Activated T-cell treated with anti-CD3 and anti-CD28 coated beads, Interleukin-2, amount 50 U/mL, for 4 hours (primary cell): Measurements from ENCODE around the gene EZH1. TPM values are rescaled to one million over a fixed set of nuclear protein-coding genes. Genes with fewer than 3 reads are reported as not detected.

Experiments
- ATAC-seq, 2 donors: fragments of 200-7000 bp; cut with Tn5 transposase; one replicate each; pipeline ENCODE4 v1.10.0; 2021
- DNase-seq: peaks from one replicate; pipeline ENCODE4 v3.0.0-alpha.2; 2020
- H3K27me3 Mint-ChIP-seq: one replicate; pipeline ENCODE4 v1.8.0; 2021; ENCODE audit warnings: low read depth, mixed read lengths
- H3K36me3 Mint-ChIP-seq: one replicate; pipeline ENCODE4 v1.8.0; 2022; ENCODE audit warnings: mixed read lengths; ENCODE audit not compliant: insufficient read depth
- H3K4me1 Mint-ChIP-seq: one replicate; pipeline ENCODE4 v1.8.0; 2021; ENCODE audit warnings: low read depth, mixed read lengths
- H3K4me3 Mint-ChIP-seq: one replicate; pipeline ENCODE4 v1.8.0; 2021; ENCODE audit warnings: mild to moderate bottlenecking, moderate library complexity, mixed read lengths
- H3K9me3 Mint-ChIP-seq: one replicate; pipeline ENCODE4 v1.8.0; 2021; ENCODE audit warnings: mixed read lengths
- total RNA-seq, 3 donors: library from RNA; stranded (reverse); gene quantifications; one replicate each; pipeline ENCODE4 v1.2.1, GENCODE V29; 2021

The EZH1 gene
- 10 to 100 TPM; 22.2 to 26.5 (median 22.6) TPM for total RNA-seq

DNA sequence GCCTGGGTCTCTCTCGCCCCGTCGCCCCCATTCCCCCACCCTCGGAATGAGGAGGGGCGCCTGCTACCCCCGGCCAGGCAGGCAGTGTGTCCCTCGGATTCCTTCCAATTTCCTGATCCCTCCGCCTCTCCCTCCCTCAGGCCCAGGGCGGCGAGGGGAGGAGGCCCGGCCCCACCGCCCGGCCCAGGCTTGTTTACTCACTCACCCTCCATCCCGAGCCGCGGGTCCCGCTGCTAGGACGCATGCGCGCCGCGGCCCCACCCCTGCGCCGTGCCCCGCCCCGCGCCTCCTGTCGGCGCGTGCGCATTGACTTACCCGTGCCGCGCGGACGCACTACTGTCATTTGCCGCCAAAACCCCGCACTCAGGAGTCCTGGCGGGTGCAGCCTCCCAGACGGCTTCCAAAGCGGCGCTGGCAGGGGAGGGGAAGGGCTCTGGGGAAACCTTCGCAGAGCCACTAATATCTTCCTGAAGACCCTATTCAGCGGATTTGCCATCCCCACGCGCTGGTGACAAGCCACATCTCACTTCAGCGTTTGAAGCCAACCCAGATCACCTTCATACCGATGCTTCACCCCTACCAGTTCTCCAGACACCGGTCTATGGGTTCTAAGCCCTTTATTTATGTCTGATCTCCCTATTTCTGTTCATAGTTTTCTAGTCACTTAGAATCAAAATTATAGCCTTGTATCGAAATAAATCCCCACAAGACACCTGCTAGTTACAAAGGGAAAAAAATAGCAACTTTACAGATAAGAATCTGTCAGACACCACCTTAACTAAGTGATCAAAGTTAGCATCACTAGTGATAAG lies at the start of gene EZH1:
Gene EZH1, minus strand, starts transcription at position 235 of the 812 bp plus-strand sequence. CDS start 16,099 bp downstream, outside the sequence.
- DNase-seq (peak; percentile 88), ATAC-seq (peak; percentile 89 to 91)
- no peaks in the 10 kb centered on the region for H3K36me3 Mint-ChIP-seq
- no peaks in the 10 kb centered on the region for H3K9me3 Mint-ChIP-seq
- H3K4me3 Mint-ChIP-seq, result peak within 1 kb of the TSS; percentile 91
- peaks cover 6% of the 10 kb centered on the region for H3K27me3 Mint-ChIP-seq
- H3K4me1 Mint-ChIP-seq, result peaks cover 23% of the 10 kb centered on the region

DNA sequence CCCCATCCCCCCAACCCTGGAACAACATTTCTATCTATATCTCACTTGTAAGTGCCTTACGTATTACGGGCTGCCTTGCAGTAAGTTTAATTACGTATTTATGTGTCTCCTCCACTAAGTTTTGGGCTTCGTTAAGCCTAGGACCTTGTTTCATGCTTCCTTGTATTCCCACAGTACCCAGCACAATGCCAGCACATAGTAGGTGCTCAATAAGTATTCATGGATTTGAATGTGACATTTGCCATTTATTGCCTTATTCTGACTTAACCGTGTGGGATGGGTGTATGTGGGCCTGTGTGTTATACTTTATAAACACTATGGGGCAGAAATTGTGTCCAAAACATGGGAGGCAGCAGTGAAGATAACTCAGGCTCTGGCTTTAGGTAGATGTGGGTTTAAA lies 47.7 kb upstream of the EZH1 start:
- Mint-ChIP-seq H3K4me3 (no peak overlapping the region), H3K27me3 (peaks cover 17% of the 10 kb centered on the region), H3K4me1 (peaks cover 10% of the 10 kb centered on the region), H3K9me3 (no peaks in the 10 kb centered on the region), H3K36me3 (peaks cover 3% of the 10 kb centered on the region)
- DNase-seq, result no peak
- no peak for ATAC-seq

GRCh38 chr17:42791948-42792347 lies 47.1 kb upstream of the EZH1 start:
- H3K4me3 Mint-ChIP-seq, result no peak overlapping the region
- H3K36me3 Mint-ChIP-seq, result peaks cover 3% of the 10 kb centered on the region

GRCh38 chr17:42787266-42787665 lies 42.4 kb upstream of the EZH1 start:
- ATAC-seq (no peak), DNase-seq (no peak)
- Mint-ChIP-seq H3K9me3 (no peaks in the 10 kb centered on the region), H3K27me3 (peaks cover 65% of the 10 kb centered on the region), H3K36me3 (no peaks in the 10 kb centered on the region), H3K4me1 (peaks cover 20% of the 10 kb centered on the region), H3K4me3 (no peak overlapping the region)

More at GRCh38 chr17:42791948-42792347, 47.1 kb upstream of the EZH1 start:
- no peaks in the 10 kb centered on the region for H3K9me3 Mint-ChIP-seq
- DNase-seq, result no peak
- H3K27me3 Mint-ChIP-seq, result peaks cover 21% of the 10 kb centered on the region
- peaks cover 5% of the 10 kb centered on the region for H3K4me1 Mint-ChIP-seq
- no peak for ATAC-seq

DNA sequence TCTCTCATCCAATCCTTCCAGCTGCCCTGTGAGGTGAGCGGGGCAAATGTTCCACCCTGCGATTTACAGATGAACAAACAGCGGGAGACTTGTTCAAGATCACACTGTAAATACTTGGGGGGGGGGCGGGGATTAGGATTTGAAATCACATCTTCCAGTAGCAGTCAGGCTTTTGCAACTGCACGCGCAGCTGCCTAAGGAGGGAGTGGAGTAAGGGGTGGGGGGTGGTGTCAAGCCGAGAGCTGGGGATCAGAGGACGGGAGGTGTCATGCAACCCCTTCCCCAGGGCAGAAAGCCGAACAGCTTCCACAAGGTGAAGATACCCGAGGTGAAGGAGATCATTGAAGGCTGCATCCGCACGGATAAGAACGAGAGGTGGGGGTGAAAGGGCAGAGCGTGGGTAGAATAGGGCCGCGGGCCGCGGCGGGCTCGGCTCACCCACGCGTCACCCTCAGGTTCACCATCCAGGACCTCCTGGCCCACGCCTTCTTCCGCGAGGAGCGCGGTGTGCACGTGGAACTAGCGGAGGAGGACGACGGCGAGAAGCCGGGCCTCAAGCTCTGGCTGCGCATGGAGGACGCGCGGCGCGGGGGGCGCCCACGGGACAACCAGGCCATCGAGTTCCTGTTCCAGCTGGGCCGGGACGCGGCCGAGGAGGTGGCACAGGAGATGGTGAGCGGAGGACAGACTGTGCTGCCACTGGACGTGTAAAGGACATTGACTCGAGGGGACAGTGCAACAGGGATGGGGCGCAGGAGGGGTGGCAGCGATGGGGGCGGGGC lies 40.2 kb upstream of the EZH1 start:
- peak; percentile 18 for DNase-seq
- H3K36me3 Mint-ChIP-seq, result no peaks in the 10 kb centered on the region
- peak; percentile 18 to 41 for ATAC-seq
- peaks cover 67% of the 10 kb centered on the region for H3K27me3 Mint-ChIP-seq
- peaks cover 24% of the 10 kb centered on the region for H3K4me1 Mint-ChIP-seq
- no peaks in the 10 kb centered on the region for H3K9me3 Mint-ChIP-seq
- no peak overlapping the region for H3K4me3 Mint-ChIP-seq

DNA sequence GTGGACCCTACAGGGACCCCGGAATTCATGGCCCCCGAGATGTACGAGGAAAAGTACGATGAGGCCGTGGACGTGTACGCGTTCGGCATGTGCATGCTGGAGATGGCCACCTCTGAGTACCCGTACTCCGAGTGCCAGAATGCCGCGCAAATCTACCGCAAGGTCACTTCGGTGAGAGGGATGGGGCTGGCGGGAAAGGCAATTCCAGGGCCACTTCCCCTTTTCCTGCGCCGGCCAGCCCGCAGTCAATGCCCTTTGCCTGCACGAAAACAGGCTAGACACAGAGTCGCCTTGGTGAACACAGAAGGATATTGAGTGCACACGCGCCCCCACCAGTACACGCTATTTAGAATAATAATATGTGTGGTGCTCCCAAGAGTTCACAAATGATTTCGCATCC lies 39.6 kb upstream of the EZH1 start:
- Mint-ChIP-seq H3K9me3 (no peaks in the 10 kb centered on the region), H3K36me3 (peaks cover 4% of the 10 kb centered on the region), H3K4me1 (peaks cover 24% of the 10 kb centered on the region), H3K4me3 (no peak overlapping the region), H3K27me3 (peaks cover 69% of the 10 kb centered on the region)
- DNase-seq (no peak), ATAC-seq (no peak)

DNA sequence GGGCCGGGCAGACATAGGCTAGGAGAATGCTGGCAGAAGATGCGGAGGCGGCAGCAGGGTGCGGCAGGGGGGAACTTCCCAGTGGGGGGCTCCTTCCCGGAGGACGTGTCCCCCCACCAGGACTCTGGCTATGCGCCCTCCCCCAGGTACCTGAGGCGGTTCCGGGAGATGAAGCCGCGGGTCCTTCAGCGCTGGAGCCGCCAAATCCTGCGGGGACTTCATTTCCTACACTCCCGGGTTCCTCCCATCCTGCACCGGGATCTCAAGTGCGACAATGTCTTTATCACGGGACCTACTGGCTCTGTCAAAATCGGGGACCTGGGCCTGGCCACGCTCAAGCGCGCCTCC lies 38.9 kb upstream of the EZH1 start:
- H3K27me3 Mint-ChIP-seq, result peaks cover 70% of the 10 kb centered on the region
- H3K36me3 Mint-ChIP-seq, result peaks cover 11% of the 10 kb centered on the region
- H3K9me3 Mint-ChIP-seq, result no peaks in the 10 kb centered on the region
- ATAC-seq, result no peak
- H3K4me3 Mint-ChIP-seq, result no peak overlapping the region
- peaks cover 24% of the 10 kb centered on the region for H3K4me1 Mint-ChIP-seq
- DNase-seq, result no peak

DNA sequence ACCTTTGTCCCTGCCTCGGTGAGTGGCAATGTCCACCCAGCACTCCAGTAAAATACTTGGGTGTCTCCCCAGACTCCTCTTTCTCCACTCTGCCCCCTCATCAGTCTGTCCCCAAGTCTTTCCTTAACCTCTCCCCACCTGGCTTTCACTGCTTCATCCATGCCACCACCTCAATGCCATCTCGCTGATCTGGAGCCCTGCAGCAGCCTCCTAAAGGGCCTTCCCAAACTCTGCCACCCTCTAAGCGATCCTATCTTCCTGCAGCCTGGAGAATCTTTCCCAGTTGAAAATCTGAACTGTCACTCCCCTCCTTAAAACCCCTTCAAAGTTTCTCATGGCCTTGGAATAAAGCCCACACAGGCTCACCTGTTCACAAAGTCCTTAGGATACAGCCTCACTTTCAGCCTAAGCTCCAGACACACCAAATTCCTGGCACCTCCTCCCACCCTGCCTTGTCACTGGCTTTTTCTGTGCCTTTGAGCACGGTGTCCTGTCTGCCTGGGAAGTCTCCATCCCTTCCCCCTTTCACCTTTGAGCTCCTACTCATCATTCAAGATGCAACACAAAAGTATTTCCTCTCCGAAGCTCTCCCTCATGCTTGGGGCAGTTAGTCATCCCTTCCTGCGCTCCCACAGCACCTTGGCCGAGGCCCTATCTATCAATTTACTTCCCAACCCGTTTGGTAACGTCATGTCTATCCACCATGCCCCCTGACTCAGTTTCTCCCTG lies 38.4 kb upstream of the EZH1 start:
- no peak for ATAC-seq
- Mint-ChIP-seq H3K4me3 (no peak overlapping the region), H3K9me3 (no peaks in the 10 kb centered on the region), H3K27me3 (peaks cover 66% of the 10 kb centered on the region), H3K36me3 (peaks cover 14% of the 10 kb centered on the region), H3K4me1 (peaks cover 24% of the 10 kb centered on the region)
- no peak for DNase-seq

- H3K4me3 Mint-ChIP-seq, result no peak overlapping the region
- DNase-seq, result no peak
- no peaks in the 10 kb centered on the region for H3K9me3 Mint-ChIP-seq
- H3K27me3 Mint-ChIP-seq, result peaks cover 58% of the 10 kb centered on the region
- H3K4me1 Mint-ChIP-seq, result peaks cover 24% of the 10 kb centered on the region
- no peak for ATAC-seq
- peaks cover 20% of the 10 kb centered on the region for H3K36me3 Mint-ChIP-seq
These were observed 37.6 kb upstream of the EZH1 start for GRCh38 chr17:42782166-42783061.

GRCh38 chr17:42781639-42782165 lies 36.9 kb upstream of the EZH1 start:
- DNase-seq (no peak), ATAC-seq (no peak)
- Mint-ChIP-seq H3K36me3 (peaks cover 22% of the 10 kb centered on the region), H3K27me3 (peaks cover 53% of the 10 kb centered on the region), H3K4me1 (peaks cover 24% of the 10 kb centered on the region), H3K9me3 (no peaks in the 10 kb centered on the region), H3K4me3 (no peak overlapping the region)

DNA sequence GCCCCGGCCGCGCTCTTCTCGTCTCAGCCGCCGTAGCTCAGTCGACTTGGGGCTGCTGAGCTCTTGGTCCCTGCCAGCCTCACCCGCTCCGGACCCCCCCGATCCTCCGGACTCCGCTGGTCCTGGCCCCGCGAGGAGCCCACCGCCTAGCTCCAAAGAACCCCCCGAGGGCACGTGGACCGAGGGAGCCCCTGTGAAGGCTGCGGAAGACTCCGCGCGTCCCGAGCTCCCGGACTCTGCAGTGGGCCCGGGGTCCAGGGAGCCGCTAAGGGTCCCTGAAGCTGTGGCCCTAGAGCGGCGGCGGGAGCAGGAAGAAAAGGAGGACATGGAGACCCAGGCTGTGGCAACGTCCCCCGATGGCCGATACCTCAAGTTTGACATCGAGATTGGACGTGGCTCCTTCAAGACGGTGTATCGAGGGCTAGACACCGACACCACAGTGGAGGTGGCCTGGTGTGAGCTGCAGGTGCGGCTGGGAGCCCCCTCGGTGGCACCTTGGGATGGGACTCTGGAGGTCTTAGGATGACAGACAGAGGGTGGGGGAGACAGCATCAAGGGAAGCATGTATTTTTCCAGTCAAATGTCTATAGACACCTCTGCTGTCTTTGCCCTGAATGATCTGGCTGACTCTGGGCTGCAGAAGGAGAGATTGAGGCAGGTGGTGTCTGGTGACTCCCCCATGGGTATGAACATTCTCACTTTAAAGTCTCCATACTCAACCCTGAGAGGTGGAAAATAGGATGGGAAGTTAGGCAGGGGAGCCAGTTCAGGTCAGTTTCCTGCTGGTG lies 36.2 kb upstream of the EZH1 start:
- peaks cover 24% of the 10 kb centered on the region for H3K36me3 Mint-ChIP-seq
- no peak for DNase-seq
- H3K4me1 Mint-ChIP-seq, result peaks cover 24% of the 10 kb centered on the region
- H3K9me3 Mint-ChIP-seq, result no peaks in the 10 kb centered on the region
- H3K27me3 Mint-ChIP-seq, result peaks cover 47% of the 10 kb centered on the region
- H3K4me3 Mint-ChIP-seq, result no peak overlapping the region
- peak; percentile 24 to 32 for ATAC-seq

DNA sequence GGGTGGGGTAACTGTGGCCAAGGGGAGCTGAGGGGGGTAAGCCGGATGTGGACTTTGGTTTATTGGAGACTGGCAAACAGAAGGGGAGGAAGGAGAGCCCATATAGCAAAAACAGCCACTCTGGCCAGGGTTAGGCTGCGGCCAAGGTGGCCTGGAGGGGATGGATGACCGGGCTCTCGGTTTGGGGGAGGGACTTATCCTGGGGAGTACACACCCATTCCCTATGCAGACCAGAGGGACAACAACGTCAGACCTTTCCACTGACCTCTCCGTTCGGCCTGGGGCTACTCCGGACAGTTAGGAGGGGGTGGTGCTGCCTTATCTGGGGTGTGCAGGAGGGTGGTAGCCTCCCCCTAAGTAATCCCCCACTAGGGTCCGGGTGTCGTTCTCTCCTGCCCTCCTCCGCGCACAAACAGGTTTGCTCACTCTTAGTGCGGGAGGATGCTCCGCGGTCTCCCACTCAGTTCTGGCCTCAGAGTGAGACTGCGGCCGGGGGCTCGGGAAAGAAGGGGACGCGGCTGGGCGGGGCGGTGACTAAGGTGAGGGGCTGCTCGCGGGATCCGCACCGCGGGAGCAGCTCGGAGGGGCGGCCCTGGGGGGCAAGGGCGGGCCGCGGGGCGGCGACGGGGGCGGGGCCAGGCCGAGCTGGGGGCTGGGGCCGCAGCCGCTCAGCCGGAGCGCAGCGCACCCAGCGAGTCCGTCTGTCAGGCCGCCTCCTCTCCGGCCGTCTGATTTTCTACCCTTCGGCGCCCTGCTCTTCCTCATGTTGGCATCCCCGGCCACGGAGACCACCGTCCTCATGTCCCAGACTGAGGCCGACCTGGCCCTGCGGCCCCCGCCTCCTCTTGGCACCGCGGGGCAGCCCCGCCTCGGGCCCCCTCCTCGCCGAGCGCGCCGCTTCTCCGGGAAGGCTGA lies 35.4 kb upstream of the EZH1 start, which contains the start of gene WNK4:
Gene WNK4, plus strand, starts transcription at position 675 of the 915 bp plus-strand sequence. Its CDS starts 89 bp downstream, at position 764.
- H3K27me3 Mint-ChIP-seq, result peaks cover 39% of the 10 kb centered on the region
- no peak within 1 kb of the TSS for H3K4me3 Mint-ChIP-seq
- ATAC-seq (peak; percentile 40 to 45), DNase-seq (no peak)
- H3K9me3 Mint-ChIP-seq, result no peaks in the 10 kb centered on the region
- H3K4me1 Mint-ChIP-seq, result peaks cover 20% of the 10 kb centered on the region
- H3K36me3 Mint-ChIP-seq, result peaks cover 29% of the 10 kb centered on the region
